K562 (cell line): Measurements from ENCODE around the gene TOMM22.

Source experiments
- CEBPB ChIP-seq: fragments of 450-650 bp; IDR thresholded peaks from 2 replicates; pipeline ENCODE4 v1.6.1; 2016; ENCODE audit warnings: missing genetic modification characterization, missing compliant biosample characterization
- ESRRA ChIP-seq: fragments of 450-650 bp; IDR thresholded peaks from 2 replicates; pipeline ENCODE4 v1.6.1; 2014; ENCODE audit warnings: low read depth, mild to moderate bottlenecking, moderate library complexity, borderline replicate concordance
- POLR2A ChIP-seq: fragments of 450-650 bp; conservative IDR thresholded peaks from 2 replicates; pipeline ENCODE4 v1.6.1; 2016
- SOX6 ChIP-seq: fragments of 450-650 bp; IDR thresholded peaks from 2 replicates; pipeline ENCODE4 v1.6.1; 2014; ENCODE audit warnings: mild to moderate bottlenecking
- U2AF2 ChIP-seq: fragments of 200-400 bp; formaldehyde crosslinking; optimal IDR thresholded peaks from 2 replicates; pipeline ENCODE3; 2017; ENCODE audit warnings: low read depth, mild to moderate bottlenecking, low read length
- ZBTB49 ChIP-seq: sonication (generic); formaldehyde crosslinking; IDR thresholded peaks from 2 replicates; pipeline ENCODE4 v1.8.0; 2022; ENCODE audit warnings: missing genetic modification reagents, mild to moderate bottlenecking, borderline replicate concordance
- ZNF121 ChIP-seq: sonication (generic); formaldehyde crosslinking; conservative IDR thresholded peaks from 2 replicates; pipeline ENCODE4 v1.8.0; 2022; ENCODE audit warnings: missing genetic modification reagents
- ZNF23 ChIP-seq: fragments of 250-450 bp; sonication (Bioruptor Pico); IDR thresholded peaks from 2 replicates; pipeline ENCODE4 v1.4.0; 2020; ENCODE audit warnings: mild to moderate bottlenecking

GRCh38 chr22:38715176-38715764 is 33.5 kb downstream of the TOMM22 start:
- TF ChIP-seq ZNF121 (CRISPR knock-in tag) (no peak), U2AF2 (no peak), SOX6 (no peak), ZBTB49 (no peak), ESRRA (no peak), CEBPB (tag) (no peak), ZNF23 (no peak), POLR2A (no peak)
